HG03575 (cell line): Measurements from ENCODE around the gene KCNH5.

Experiments used
- ATAC-seq: cut with Tn5 transposase; IDR thresholded peaks from one replicate; pipeline ENCODE4 v1.9.1; 2021; ENCODE audit not compliant: unreplicated experiment, insufficient number of reproducible peaks, low FRiP score; ENCODE audit errors: extremely low read depth

Gene KCNH5

DNA sequence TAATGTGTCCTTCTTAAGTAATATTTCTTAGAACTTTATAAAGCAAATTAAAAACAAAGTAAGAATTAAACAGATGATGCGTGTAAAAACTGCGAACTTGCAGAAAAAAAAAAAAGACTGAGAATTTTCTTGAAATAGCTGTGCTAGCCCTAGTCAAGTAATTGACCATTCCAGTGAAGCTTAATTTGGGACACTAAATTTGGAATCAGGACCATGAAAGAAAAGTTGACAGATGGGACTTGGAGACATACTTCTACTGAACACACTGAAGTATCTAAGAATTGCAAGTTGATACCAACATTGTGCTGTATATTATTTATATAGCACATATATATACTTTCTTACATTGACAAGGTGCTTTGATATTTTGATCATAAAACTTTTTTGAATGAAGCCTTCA is 386.6 kb downstream of the KCNH5 start:
- ATAC-seq = no peak

DNA sequence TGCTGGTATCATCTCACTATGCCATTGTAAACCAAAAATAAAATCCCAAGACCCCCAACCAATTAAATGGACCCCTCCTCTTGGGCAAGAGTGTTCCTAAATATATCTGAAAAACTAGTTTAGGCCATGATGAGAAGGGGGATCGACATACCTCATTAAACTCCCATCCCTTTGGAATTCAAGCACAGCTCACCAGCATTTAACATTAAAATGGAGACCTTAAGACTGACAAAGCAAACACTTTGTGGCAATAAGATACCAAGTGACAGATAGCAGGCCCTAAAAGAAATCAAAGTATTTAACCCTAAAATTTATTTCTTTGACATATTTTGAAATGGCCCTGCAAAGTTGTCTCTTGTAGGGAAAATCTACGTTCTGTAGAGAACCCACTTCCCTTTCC is 387.9 kb downstream of the KCNH5 start:
- no peak for ATAC-seq

DNA sequence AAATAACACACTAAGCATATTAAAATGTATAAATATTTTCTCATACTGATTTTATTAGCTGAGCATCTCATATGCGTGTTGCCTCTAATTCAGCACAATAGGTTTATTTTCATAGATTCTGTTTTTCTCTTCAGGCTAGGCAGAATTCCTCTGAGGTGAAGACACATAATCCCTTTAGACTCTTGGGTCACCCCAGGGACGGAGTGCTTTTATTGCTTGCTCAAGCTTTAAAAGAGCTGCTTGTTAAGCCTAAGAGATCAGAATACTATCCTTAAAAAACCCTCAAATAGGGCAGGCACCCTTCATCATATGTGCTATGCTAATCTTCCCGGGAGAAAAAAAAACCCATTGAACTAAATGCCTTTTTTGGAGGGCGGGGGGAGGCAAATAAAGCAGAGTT is 390.1 kb downstream of the KCNH5 start:
- no peak for ATAC-seq

DNA sequence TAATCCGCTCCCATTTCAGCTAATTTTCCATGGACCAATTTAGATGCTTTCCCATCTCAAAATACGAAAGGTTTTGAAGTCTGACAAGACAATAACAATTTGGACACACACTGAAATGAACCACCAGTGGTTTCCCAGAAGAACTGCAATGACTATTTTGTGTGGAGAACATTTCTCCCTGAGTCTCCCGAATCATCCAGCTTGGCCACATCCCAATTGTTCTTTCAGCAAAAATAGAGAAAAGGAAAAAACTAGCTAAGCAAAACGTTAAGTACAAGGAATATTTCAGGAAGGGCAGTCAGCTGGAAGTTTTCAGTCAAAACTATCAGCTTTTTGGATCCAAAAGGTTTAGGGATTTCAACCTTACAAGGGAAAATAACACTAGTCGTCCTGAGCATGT is 390.6 kb downstream of the KCNH5 start:
- no peak for ATAC-seq
